Activated CD8-positive, alpha-beta T cell treated with anti-CD3 and anti-CD28 coated beads, Interleukin-2, amount 10 ng/mL, durations not matched to agents 7 days and 5 days (primary cell): ENCODE results near the gene SLCO6A1. TPM values are rescaled to one million over a fixed set of nuclear protein-coding genes. Genes with fewer than 3 reads are reported as not detected.
"Not testable (repeated sequence)": the region's sequence is repeated elsewhere in the genome, so short reads cannot be mapped to it uniquely, and the experiment has no call there.

Source experiments
- ATAC-seq: fragments of 150-1000 bp; cut with Tn5 transposase; one replicate; pipeline ENCODE4 v1.10.0; 2021; ENCODE audit warnings: moderate library complexity
- CTCF ChIA-PET: fragments of 350-600 bp; sonication (Branson Sonifier 250); formaldehyde crosslinking; loops from one replicate; lab custom pipeline; 2021; ENCODE audit warnings: antibody characterized with exemption; lab: Charles Lee
- POLR2A ChIA-PET: fragments of 350-600 bp; sonication (Branson Sonifier 250); formaldehyde crosslinking; loops from one replicate; lab custom pipeline; 2021; ENCODE audit warnings: antibody characterized with exemption; lab: Charles Lee
- DNase-seq: peaks from one replicate; pipeline ENCODE4 v3.0.0-alpha.2; 2020
- H3K27ac Mint-ChIP-seq: one replicate; pipeline ENCODE4 v1.8.0; 2021; ENCODE audit warnings: mild to moderate bottlenecking, mixed read lengths
- H3K27me3 Mint-ChIP-seq: one replicate; pipeline ENCODE4 v1.8.0; 2021; ENCODE audit warnings: low read depth, mixed read lengths
- H3K36me3 Mint-ChIP-seq: one replicate; pipeline ENCODE4 v1.8.0; 2021; ENCODE audit warnings: low read depth, mixed read lengths
- H3K4me1 Mint-ChIP-seq: one replicate; pipeline ENCODE4 v1.8.0; 2021; ENCODE audit warnings: low read depth, mixed read lengths
- H3K4me3 Mint-ChIP-seq: one replicate; pipeline ENCODE4 v1.8.0; 2021; ENCODE audit warnings: mild to moderate bottlenecking, mixed read lengths
- H3K9me3 Mint-ChIP-seq: one replicate; pipeline ENCODE4 v1.8.0; 2022; ENCODE audit warnings: mixed read lengths; ENCODE audit not compliant: insufficient read depth
- total RNA-seq, 2 experiments: library from RNA; stranded (reverse); gene quantifications; one replicate each; pipeline ENCODE4 v1.2.3, GENCODE V29; 2021

SLCO6A1 gene
- total RNA-seq, 2 experiments from 2014 or later: not detected

GRCh38 chr5:102529447-102529846, 30.6 kb upstream of the SLCO6A1 start:
- Mint-ChIP-seq H3K36me3 (no peaks in the 10 kb centered on the region), H3K4me3 (no peak overlapping the region), H3K4me1 (no peaks in the 10 kb centered on the region), H3K27ac (no peak overlapping the region), H3K27me3 (peaks cover 12% of the 10 kb centered on the region), H3K9me3 (no peaks in the 10 kb centered on the region)
- DNase-seq: no peak
- no peak for ATAC-seq
- CTCF ChIA-PET: no interaction called here
- POLR2A ChIA-PET: no interaction called here

GRCh38 chr5:102529031-102529430, 30.2 kb upstream of the SLCO6A1 start:
- Mint-ChIP-seq H3K27ac (no peak overlapping the region), H3K4me1 (no peaks in the 10 kb centered on the region), H3K36me3 (no peaks in the 10 kb centered on the region), H3K9me3 (no peaks in the 10 kb centered on the region), H3K27me3 (peaks cover 12% of the 10 kb centered on the region), H3K4me3 (no peak overlapping the region)
- ChIA-PET CTCF (no interaction called here), POLR2A (no interaction called here)
- ATAC-seq (no peak), DNase-seq (no peak)

GRCh38 chr5:102528600-102528999, 29.8 kb upstream of the SLCO6A1 start:
- Mint-ChIP-seq H3K27ac (no peak overlapping the region), H3K9me3 (no peaks in the 10 kb centered on the region), H3K4me1 (no peaks in the 10 kb centered on the region), H3K4me3 (no peak overlapping the region), H3K36me3 (no peaks in the 10 kb centered on the region), H3K27me3 (peaks cover 12% of the 10 kb centered on the region)
- ChIA-PET POLR2A (no interaction called here), CTCF (no interaction called here)
- ATAC-seq: no peak
- no peak for DNase-seq

DNA sequence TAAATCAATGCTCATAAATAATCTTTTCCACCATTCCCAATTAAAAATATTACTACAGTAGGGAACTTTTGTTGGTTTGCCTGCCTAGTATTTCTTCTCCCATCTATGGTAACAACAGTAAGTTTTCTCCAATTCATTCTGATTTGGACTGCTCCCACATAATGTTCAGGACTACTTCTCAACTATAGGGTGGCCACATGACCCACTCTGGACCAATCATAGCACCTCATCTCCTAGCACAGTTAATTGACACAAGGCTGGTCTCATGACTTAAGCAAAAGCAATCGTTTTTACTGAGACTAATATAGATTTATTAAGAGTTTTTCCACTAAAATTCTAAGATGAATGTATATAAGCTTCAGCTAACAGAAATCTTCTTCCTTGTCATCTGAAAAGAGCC, 28.7 kb upstream of the SLCO6A1 start:
- ChIA-PET CTCF (no interaction called here), POLR2A (no interaction called here)
- H3K4me1 Mint-ChIP-seq: no peaks in the 10 kb centered on the region
- no peak for DNase-seq
- no peak overlapping the region for H3K27ac Mint-ChIP-seq
- no peaks in the 10 kb centered on the region for H3K36me3 Mint-ChIP-seq
- peaks cover 12% of the 10 kb centered on the region for H3K27me3 Mint-ChIP-seq
- ATAC-seq: no peak
- no peak overlapping the region for H3K4me3 Mint-ChIP-seq
- no peaks in the 10 kb centered on the region for H3K9me3 Mint-ChIP-seq

DNA sequence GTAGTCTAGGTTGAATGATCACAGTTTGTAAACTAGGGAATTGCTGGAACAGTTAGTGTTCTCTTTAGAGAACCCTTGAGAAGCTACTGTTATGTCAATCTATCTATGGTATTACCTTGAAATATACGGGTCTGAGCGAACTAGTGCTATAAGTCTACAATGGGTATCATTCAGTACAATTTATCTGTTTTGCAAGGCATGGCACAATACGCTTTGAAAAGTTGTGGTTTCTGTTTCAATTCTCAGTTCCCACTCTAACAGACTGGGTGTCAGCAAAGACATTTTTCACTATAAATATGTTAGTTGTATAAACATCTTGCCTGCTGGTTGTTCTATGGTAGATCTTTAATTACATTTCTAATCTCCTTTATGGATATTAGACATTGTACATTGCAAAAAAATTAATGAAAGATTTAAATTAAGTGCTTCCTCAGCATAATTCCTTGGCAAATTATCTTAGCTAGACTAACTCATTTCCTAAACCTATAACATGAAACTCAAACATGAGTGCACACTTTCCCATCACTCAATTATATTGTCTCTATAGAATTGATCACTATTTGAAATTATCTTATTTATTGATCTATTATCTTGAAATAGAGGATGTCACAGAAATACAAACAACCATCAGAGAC, 24.9 kb upstream of the SLCO6A1 start:
- ChIA-PET CTCF (no interaction called here), POLR2A (no interaction called here)
- peaks cover 11% of the 10 kb centered on the region for H3K27me3 Mint-ChIP-seq
- no peaks in the 10 kb centered on the region for H3K36me3 Mint-ChIP-seq
- DNase-seq: no peak
- H3K4me1 Mint-ChIP-seq: no peaks in the 10 kb centered on the region
- no peak overlapping the region for H3K4me3 Mint-ChIP-seq
- H3K27ac Mint-ChIP-seq: no peak overlapping the region
- ATAC-seq: no peak
- H3K9me3 Mint-ChIP-seq: no peaks in the 10 kb centered on the region

- Mint-ChIP-seq H3K36me3 (no peaks in the 10 kb centered on the region), H3K27ac (no peak overlapping the region), H3K4me3 (no peak overlapping the region), H3K9me3 (no peaks in the 10 kb centered on the region), H3K4me1 (no peaks in the 10 kb centered on the region), H3K27me3 (peaks cover 2% of the 10 kb centered on the region)
- ChIA-PET POLR2A (no interaction called here), CTCF (no interaction called here)
- no peak for DNase-seq
- no peak for ATAC-seq
Observed at GRCh38 chr5:102511666-102512065, 12.9 kb upstream of the SLCO6A1 start.

GRCh38 chr5:102491261-102491914, 7.4 kb downstream of the SLCO6A1 start:
- H3K27ac Mint-ChIP-seq, H3K4me1 Mint-ChIP-seq, H3K27me3 Mint-ChIP-seq, H3K36me3 Mint-ChIP-seq, POLR2A ChIA-PET, H3K9me3 Mint-ChIP-seq, CTCF ChIA-PET, ATAC-seq, DNase-seq, H3K4me3 Mint-ChIP-seq: not testable (repeated sequence)

DNA sequence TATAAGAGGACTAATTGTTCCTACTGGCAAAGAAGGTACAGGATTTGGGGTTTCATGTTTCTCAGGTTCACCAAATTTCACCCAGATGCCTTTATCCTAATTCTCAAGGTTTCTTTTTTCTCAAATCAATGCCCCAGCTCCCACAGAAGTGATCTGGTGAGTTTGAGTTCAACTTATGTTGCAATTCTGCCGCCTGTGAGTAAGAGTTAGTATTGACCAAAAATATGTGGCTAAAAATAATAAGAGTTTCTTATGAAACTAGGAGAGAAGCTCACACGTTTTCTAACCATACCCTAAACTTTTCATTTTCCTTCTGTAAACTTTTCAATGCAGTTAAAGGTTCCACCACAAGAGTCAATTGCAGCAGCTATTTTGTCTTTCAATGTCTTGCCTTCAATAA, 15.1 kb downstream of the SLCO6A1 start:
- Mint-ChIP-seq H3K9me3 (no peaks in the 10 kb centered on the region), H3K4me1 (no peaks in the 10 kb centered on the region), H3K36me3 (no peaks in the 10 kb centered on the region), H3K27me3 (no peaks in the 10 kb centered on the region), H3K4me3 (no peak overlapping the region), H3K27ac (no peak overlapping the region)
- ChIA-PET CTCF (no interaction called here), POLR2A (interaction anchor here (0.6 kb wide), 1 partner anchor 851 kb away, joined by 4 read pairs; no protein-coding TSS in a partner anchor)
- ATAC-seq (no peak), DNase-seq (no peak)

GRCh38 chr5:102481054-102481715, 17.6 kb downstream of the SLCO6A1 start:
- H3K4me3 Mint-ChIP-seq: no peak overlapping the region
- H3K9me3 Mint-ChIP-seq: no peaks in the 10 kb centered on the region
- DNase-seq (no peak), ATAC-seq (no peak)
- ChIA-PET CTCF (no interaction called here), POLR2A (no interaction called here)
- H3K27me3 Mint-ChIP-seq: no peaks in the 10 kb centered on the region
- no peaks in the 10 kb centered on the region for H3K36me3 Mint-ChIP-seq
- no peaks in the 10 kb centered on the region for H3K4me1 Mint-ChIP-seq
- no peak overlapping the region for H3K27ac Mint-ChIP-seq

DNA sequence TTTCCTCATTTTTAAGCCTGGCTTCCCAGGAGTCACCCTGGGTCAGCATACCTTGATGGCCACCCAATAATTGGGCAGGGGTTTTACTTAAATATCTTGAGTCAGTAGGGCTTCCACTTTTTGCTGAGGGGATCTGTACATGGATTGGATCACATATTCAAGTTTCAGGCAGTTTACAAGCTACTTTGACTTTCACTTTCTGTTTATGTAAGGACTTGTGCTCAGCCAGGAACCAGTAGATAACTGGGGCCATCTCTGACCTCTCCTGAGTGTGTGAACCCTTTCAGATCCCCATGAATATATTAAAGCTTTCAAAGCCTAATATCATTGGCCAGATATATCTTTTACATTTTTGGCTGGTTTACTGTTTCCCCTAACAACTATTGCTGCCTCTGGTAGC, 45.1 kb downstream of the SLCO6A1 start:
- ATAC-seq (no peak), DNase-seq (no peak)
- H3K4me1 Mint-ChIP-seq: peaks cover 2% of the 10 kb centered on the region
- ChIA-PET CTCF (no interaction called here), POLR2A (no interaction called here)
- no peak overlapping the region for H3K4me3 Mint-ChIP-seq
- H3K27me3 Mint-ChIP-seq: no peaks in the 10 kb centered on the region
- no peak overlapping the region for H3K27ac Mint-ChIP-seq
- H3K9me3 Mint-ChIP-seq: no peaks in the 10 kb centered on the region
- no peaks in the 10 kb centered on the region for H3K36me3 Mint-ChIP-seq

GRCh38 chr5:102451082-102451481, 47.7 kb downstream of the SLCO6A1 start:
- ATAC-seq (no peak), DNase-seq (no peak)
- H3K36me3 Mint-ChIP-seq: no peaks in the 10 kb centered on the region
- H3K4me1 Mint-ChIP-seq: peaks cover 2% of the 10 kb centered on the region
- no peak overlapping the region for H3K4me3 Mint-ChIP-seq
- no peaks in the 10 kb centered on the region for H3K9me3 Mint-ChIP-seq
- H3K27me3 Mint-ChIP-seq: no peaks in the 10 kb centered on the region
- CTCF ChIA-PET: no interaction called here
- POLR2A ChIA-PET: no interaction called here
- H3K27ac Mint-ChIP-seq: no peak overlapping the region

GRCh38 chr5:102450313-102450990, 48.3 kb downstream of the SLCO6A1 start:
- Mint-ChIP-seq H3K36me3 (no peaks in the 10 kb centered on the region), H3K4me1 (peaks cover 2% of the 10 kb centered on the region), H3K4me3 (no peak overlapping the region), H3K27me3 (no peaks in the 10 kb centered on the region), H3K27ac (no peak overlapping the region), H3K9me3 (no peaks in the 10 kb centered on the region)
- POLR2A ChIA-PET: no interaction called here
- no peak for ATAC-seq
- CTCF ChIA-PET: no interaction called here
- DNase-seq: no peak
